ENCODE measurements around the gene SIX1.
A peak's percentile ranks its signal among the peaks of the same experiment; 100 is the strongest.

SIX1 gene

DNA sequence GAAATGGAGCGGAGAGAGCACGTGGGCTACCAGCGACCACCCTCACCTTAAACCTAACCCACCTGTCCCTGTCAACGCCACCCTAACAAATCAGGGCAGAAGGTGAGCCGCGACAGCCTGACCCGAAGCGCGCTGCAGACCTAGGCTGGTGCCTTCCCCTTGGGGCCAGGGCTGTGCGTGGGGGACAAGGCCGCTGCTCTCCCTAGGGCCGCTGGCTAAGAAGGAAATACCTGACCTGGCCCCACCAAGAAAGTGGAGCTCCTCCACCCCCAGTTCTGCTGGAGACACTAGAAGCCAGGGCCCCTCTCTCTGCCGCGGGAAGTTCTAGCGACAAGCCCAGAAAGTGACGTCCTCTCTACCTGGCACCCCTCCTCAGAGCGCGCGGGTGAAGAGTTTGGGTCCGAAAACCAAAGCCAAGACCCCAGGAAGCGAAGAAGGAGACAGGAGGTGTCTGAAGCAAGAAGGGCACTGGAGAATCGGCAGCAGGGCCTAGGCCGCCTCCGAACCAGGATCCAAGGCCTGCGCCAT is 7.5 kb downstream of the SIX1 start:
- DNase-seq, result no peak

DNA sequence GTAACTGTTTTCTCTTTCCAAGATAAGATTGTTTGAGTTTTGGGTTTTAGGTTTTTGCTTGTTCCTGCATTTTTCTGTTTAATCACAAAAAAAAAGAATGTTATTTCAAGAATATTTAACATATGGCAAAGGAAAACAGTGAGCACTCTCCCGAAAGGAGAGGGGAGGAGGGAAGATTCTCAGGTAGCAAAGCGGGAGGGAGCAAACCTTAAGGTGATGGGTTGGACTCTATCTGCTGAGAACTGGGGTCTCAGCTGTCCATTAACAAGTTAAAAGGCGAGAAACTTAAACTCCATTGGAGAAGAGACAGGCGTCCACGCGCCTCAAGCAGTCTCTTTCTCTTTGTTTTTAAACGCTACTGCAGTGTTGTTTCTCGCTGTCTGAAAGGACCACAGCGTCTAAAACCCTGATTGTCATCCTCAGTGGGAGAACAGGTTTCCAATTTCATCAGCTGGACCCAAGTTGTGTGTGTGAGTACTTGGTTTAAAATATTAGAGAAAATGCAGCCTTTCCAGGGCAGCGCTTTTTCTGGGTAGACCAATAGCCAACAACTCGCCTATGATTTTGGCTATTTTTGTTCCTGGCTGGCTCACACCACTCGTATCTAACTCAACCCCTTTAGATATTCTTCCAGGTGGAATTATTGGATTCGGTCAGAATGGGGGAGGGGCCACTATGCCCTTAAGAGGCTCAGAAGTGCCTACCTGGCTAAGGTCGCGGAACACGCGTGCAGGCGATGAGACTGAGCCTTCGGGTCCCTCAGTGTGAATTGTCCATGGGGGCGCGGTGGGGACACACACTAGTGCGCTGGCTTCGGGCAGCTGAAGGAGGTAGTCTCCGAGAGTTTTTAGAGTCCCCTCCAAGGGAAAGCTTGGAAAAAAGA is 8.2 kb downstream of the SIX1 start:
- DNase-seq, result no peak

DNA sequence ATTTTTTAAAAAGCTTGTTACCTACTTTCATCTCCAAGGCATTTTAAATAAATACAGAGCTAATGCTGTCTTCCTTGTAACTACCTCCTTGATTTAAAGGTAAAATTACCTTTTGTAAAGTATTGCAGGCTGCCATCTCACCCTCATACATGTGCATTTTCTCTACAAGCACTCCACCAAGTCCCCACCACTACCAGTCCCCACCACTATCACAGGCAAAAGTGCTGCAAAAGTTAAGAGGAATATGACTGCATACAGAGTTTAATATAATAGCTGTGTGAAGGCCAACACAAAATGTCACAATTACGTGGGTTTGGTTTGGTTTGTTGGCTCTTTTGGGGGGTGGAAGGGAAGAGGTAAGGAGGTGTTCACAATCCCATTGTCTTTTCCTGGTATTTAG is 9.6 kb downstream of the SIX1 start:
- no peak for DNase-seq

DNA sequence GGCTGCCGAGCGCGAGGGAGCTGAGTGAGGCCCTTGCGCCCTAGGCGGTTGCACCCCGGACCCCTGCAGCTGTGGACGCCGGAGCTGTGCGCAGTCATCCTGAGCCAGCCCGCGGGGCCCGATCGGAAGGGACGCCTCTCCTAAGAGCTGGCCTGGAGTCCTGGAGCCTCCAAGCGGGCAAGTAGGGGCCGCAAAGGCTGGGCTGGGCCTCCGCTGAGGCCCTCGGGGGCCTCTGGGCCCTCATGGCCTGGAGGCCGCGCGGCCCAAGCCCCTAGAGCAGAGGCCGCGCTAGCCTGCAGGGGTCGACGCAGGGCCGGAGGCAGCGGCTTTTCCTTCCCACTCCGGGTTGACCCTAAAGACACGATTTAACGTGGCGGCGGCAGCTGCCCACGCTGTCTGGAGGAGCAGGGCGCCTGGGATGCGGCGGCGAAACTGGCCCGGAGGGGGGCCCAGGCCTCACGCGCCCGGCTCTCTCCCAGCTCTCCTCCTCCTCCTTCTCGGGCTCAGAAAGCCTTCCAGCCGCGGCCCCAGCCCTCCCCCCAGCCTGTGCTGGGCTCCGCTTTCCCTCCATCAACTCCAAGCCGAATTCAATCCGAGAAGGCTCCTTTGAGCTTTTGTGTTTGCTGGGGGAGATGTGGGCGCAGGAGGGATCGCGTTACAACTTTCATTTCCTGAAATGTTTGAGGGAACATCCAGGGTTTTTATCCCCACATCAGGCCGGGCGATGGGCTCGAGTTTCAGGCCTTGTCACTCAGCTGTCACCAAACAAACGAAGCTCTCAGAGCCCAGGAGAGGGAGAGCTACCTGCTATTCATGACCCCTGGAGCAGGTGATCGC is 11.6 kb downstream of the SIX1 start:
- DNase-seq, result no peak

DNA sequence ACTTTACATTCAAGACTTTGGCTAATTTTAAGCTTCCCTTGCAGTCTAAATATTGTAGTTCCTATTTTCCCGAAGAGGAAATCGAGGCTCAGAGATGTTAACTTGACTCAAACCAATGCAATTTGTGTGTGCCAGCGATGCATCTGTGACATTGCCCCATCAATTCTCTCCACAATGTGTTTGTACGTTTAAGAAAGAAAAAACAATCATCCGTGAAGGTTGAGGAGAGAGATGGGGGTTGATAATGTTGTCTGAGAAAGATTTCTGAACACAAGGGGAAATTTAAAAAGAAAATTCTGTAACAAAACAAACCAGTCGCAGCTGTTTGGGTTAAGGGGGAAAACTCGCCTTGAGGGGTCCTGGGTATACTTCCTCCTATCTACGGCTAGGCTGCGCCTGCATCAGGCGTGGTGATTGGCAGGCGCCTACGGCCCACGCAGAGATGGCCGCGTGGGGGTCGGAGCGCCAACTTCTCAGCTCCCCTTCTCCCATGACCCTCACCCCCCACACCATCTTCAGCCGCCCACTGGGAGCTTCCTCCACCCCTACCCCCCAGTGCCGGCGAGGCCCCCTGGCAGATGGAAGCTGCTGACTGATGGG is 12.3 kb downstream of the SIX1 start:
- no peak for DNase-seq

DNA sequence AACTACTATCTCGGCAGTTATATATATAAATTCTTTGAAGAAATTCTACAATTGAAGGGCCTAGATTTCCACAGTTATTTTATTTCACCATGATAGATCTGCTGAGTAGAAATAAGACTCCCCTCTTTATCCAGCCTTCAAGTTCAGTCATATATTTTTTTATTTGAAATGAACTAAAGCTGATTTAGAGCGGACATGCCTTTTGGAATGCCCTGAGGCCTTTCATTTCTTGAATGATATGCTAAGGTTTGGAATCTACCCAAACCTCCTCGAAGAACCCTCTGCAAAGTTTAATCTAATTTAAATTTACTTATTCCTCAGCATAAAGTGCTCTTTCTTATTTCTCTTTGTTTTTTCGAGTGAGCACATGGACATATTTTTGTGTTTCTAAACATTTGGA is 15.1 kb downstream of the SIX1 start:
- no peak for DNase-seq

DNA sequence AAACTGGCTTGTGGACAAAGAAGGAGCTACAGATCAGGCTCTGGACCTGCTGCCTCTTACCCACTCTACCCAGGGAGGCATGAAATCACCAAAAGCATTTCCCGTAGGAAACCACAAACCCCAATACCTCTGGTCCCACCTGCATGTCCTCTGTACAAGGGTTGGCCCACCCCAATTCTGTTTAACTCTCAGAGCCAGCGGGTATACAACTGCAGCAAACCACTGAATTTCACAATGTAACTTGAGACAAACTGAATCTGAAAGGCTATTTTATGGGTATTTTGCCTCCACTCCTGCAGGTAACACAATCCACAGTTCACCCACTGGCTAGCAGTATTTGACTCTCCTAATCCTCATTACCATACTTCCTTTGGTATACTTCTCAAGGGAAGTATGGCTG is 16.5 kb downstream of the SIX1 start:
- DNase-seq, result no peak

DNA sequence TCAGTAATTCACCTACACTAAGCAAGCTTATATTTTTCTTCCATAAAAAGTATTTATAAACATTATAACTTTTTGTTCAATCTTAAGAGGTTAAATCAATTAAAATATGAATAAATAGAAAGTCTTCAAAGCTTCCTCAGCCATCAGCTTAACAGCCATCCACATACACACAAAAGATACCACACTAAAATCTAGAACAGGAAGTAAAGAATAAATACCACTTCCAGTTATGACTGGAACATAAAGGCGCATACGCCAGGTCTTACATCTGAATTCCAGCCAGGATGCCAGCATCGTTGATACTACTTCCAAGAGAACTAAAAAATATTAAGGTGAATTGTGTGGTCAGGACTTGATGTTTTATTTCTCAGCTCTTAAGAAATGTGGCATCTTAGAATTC is 17.0 kb downstream of the SIX1 start:
- DNase-seq, result no peak

DNA sequence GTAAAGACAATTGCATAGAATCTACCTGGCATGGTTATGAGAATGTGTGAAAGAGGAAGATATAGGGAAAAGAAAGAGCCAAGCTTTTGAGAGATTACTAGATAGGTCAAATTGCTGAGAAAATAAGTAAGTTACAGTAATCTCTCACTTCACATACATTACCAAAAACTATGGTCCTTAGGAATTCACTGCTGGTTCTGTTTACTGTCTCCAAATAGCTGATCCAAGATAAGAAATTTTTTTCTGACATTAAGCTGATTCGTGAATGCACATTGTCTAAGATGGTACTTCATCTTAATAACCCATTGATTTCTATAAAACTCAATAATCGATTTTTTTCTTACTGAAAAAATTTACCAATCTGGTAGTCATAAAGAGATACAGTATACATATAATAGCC is 17.4 kb downstream of the SIX1 start:
- no peak for DNase-seq

DNA sequence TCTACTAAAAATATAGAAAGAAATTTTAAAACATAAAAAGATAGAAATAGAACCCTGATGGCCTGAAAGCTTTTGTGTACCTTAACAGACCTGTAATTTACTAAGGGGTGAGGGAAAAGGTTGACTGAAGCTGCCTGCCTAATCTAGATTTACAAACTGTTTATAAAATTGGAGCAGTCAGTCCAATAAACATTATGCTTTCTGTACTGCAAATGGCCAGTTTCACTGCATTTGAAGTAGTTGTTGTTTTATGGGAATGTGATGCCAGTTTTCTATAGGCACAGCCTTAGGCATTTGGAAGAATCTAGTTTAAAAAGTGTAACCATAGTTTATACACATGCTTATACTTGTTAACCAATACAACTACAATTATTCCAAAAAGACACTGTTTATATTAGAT is 19.1 kb downstream of the SIX1 start:
- DNase-seq, result no peak

DNA sequence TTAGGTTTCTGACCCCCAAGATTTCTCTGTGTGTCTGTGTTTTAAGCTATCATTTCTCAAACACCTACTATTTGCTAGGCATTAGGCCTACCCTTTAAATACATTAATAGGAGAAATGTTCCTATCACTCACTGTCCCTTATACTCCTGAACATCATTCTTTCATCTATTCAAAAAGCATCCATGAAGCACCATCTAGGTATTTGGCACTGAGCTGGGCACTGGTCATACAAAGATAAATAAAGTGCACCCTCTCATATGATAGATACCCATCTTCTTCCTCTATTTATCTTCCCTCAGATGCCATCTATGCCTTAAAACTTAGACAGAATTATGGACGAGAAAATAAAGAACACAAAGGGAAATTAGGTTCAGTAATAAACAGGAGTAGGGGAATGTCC is 20.4 kb downstream of the SIX1 start:
- no peak for DNase-seq

DNA sequence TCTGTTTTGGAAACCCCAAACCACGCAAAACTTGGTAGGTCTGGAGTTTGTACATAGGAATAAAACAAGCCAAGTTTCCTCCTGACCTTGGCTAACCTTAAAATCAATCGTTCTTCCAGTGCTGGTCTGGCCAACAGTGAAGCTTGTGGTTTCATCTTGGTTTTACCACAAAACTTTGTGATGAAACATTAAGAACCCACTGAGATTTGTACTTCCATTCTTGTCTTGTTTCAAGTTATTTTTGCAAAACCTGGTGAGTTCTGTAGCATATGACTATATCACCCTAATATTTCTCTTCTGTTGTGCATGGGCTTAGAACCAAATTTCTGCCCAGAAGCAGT is 26.4 kb downstream of the SIX1 start:
- DNase-seq, result no peak

DNA sequence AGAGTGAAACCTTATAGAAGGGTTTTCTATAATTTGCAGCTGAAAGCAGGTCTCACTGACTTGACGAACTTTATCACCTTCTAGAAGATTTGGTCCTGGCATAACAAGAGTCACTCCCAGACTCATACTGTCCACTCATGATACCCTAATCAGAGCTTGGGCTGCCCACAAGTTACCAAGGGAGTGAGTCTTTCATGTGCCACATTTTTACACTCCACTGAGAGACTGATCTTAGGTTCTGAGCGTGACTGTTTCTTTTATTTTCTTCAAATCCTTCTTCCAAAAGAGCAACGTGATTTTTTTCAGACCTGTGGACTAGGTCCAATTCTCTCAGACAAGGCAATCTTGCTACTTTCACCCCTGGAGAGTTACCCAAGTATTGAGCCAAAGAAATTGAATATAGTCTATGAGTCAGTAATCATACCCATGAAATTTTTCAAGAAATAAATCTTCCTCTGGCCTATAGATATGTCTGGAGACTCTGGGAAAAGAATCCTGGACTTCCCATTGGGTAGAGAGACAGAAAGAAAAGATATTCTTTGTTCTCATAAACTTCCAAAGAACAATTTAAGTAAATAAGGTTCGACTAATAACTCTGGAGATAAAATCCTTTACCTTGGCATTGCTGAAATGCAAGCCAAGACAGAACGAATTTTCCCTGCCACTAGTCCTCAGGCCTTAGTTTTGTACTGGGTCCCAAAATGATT is 26.9 kb downstream of the SIX1 start:
- no peak for DNase-seq

DNA sequence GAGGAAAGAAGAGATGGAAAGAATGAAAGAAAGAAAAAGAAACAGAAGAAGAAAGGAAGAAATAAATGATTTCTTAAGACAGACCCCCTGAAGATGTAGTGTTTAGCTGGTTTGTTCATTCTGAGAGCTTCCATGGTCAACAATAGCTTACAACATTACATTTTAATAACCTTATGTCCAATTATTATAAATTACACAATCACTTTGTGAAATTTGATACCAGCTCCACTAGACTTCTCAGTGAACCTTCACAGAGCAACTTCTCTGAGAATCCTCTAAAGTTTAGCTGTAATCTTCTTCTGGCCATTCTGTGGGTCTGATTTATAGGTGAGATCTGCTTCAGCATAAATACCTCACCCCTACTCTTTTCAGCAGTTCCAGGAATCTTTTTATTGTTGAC is 27.9 kb downstream of the SIX1 start:
- no peak for DNase-seq

DNA sequence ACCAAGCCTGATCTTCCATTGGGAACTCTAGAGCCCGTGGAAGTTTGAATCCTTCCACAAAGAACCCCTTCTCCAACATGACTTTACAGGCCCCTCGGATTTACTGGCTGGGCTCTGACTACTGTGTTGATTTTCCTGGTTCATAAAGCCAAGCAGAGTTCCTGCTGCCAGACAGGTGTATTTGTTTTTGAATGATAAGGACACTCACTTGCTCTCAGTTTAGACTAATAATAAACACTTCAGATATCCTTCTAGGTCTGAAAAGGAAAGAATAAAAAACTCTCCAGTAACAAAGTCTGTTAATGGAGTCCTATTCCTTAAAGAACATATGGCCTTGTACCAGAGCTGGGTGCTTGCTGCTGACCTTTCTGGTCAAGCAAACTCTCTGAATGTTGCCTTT is 31.0 kb downstream of the SIX1 start:
- peak; percentile 41 for DNase-seq

DNA sequence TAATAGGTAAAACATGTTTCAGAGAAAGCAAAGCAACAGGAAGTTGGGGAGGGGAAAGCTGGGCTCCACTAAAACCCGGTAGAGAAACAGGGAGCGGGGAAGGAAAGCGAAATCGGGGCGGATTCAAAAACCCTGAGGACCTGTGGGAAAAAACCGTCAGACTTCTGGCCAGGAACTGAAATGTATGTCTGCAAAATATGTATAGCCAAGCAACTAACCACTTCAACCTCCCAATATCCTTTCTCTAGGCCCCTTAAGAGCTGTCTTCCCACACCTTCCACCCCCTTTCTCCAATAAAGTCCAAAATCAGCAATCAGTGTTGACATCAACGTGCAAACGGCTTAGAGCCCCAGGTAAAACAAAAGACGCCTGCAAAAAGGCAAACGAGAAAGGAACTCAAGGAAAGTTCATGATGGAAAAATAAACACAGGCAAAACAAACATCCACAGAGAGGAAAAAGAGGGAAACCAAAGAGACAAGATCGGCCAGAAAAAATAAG is 32.8 kb downstream of the SIX1 start:
- no peak for DNase-seq

DNA sequence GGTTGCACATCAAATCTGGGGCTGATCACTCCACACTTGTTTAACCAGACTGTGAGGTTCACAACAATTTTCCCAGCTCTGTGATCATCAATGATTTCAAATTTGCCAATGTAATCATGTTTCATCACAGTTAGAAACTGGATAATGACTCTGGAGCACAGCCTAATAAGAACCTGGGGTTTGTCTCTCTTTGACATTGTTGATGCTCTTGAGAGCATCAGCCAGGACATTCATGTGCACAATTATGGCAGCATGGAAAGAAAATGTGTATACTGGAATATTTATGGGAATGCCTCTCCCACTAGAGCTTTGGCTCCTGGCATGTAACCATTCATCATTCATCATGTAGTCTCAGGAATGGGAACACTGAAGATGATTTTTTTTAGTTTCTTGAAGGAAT is 47.0 kb downstream of the SIX1 start:
- DNase-seq, result no peak

DNA sequence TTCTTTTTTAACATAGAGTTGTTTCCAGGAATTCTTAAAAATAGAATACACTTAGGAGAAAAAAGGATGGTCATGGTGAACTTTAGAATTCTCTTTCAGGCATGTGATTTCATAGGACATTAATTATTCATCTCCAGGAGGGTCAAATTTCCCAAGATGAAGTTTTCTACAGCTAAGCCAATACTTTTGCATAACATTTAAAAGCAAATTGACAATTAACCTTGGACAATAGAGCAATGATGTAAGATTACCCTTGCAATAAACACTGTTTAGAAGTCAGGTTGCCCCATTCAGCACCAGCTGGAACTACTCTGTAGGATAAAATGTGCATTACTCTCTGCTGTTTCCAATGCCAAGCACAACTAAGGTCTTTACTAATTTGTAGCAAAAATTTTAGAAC is 49.5 kb downstream of the SIX1 start:
- DNase-seq, result no peak

DNA sequence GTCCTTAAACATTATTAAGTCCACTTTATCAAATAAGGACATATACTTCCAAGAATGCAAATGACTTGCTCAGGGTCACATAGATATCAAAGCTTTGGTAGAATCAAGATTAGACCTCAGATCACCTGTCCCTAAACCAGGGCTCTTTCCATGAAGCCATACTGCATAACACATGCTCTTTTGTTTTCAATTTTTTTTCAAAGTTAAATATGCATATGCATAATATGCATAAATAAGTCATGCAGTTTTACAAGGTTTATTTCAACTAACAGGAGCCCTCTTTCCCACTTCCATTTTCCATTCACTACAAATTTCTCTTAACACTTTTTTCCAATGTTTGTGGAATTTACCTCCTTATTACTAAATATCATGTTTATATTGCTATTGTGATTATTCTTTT is 53.1 kb downstream of the SIX1 start:
- DNase-seq, result no peak

DNA sequence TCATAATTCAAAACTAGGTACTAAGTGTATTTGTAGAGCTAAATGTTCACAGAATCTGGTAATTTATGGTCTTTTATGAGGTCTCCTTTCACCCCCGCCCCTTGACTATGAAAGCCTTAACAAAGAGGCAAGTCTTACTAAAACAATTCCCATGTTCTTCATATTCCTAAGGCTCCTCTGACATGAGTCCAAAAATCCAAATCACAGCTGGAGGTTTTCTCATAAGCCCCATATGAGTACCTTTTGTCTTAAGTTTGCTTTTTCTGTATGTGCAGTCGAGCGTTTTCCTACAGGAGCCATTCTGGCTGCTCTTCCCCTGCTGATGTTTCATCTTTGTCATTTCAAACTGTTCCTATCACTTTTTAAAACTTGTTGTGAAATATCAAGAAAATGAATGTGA is 55.2 kb downstream of the SIX1 start:
- no peak for DNase-seq

Data from SHP77 treated with DMSO at 0.1 percent for 48 hours (cell line).